GM21423 (cell line): ENCODE measurements around the gene TK1.
A peak's percentile ranks its signal among the peaks of the same experiment; 100 is the strongest.
"Not testable (repeated sequence)": the region's sequence is repeated elsewhere in the genome, so short reads cannot be mapped to it uniquely, and the experiment has no call there.

Source experiments
- ATAC-seq: cut with Tn5 transposase; IDR thresholded peaks from one replicate; pipeline ENCODE4 v1.9.1; 2021; ENCODE audit warnings: mild to moderate bottlenecking, moderate library complexity; ENCODE audit not compliant: unreplicated experiment

TK1 gene

DNA sequence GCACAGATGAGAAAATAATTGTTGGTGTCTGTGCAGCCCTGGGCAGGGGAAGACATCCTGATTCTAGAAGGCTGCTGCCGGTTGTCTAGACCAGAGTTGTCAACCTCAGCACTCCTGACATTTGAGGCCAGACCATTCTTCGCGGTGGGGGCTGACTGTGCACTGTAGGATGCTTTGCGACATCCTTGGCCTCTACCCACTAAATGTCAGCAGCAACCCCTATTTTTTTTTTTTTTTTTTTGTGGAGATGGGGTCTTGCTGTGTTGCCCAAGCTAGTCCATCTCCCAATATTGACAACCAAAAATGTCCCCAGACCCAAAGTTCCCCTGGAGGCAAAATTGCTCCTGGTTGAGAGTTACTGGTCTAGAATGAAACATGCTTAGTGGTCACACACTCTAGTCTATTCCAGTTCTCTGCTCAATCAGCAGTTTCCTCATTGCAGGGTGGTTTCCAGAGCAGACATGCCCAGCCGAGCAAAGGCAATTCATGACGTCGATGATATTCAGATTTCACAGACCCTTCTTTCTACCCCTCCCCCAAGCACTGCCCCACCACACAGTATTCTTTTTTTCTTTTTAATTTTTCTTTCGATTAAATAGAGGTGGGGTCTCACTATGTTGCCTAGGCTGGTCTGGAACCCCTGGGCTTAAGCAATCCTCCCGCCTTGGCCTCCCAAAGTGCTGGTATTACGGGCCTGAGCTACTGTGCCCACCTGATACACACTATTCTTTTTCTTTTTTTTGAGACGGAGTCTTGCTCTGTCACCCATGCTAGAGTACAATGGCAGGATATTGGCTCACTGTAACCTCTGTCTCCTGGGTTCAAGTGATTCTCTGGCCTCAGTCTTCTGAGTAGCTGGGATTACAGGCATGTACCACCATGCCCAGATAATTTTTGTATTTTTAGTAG lies 31.7 kb downstream of the TK1 start:
- ATAC-seq: peak; percentile 51

- ATAC-seq: no peak
These were observed 35.3 kb downstream of the TK1 start for GRCh38 chr17:78151514-78152008.

DNA sequence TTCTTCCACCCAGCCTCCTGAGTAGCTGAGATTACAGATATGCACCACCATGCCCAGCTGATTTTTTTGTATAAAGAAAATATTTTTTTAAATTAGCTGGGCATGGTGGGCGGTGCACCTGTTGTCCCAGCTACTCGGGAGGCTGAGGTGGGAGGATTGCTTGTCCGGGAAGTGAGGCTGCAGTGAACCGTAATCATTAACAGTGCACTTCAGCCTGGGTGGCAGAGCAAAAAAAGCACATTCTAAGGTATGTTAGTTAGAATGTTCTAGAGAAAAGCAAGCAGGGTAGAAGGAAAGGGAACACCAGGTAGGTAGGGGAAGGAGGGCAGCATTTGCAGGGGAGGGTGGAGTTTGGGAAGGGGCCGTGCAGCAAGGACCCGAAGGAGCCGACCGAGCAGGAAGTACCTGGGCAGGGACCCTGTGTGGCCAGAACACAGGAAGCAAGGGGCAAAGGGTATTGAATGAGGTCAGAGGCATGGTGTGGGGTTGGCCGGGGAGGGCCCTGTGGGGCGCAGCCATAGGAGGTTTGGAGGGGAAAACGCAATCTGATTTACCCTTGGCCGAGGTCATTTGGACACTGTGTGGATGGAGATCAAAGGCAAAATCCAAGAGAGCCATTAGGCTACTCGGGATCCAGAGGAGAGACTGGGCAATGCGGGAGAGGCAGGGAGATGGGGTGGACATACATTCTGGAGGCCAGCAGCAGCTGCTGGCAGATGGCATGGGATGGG lies 38.4 kb downstream of the TK1 start:
- ATAC-seq: no peak

DNA sequence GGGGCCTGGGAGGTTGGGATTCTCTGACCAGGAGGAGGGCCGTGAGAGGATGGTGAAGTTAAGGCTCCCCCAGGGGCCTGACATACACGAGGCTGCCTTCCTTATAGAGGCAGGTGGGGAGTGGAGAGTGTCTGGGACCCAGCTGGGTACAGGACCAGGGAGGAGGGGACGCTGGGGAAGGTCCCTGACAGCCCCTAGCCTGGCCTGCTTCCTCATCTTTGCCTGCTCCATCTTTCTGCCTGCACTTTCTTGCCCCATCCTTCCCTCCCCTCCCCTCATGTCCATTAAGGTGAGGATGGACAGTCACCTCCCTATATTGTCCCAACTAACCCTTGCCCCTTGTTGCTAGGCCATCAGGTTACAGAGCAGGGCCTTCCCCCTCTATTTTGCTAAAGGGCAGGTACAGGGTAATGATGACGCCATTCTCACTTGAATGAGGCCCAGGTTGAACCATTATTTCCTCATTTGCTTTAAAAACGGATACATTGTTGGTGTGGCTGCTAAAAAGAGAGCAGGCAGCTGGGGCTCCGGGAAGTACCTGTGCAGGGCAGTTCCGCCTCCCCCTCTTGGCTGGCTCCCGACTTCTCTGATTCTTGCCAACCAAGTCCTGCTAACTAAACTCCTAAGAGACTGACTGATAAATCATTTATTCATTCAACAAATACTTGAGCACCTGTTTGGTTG lies 39.4 kb downstream of the TK1 start:
- peak; percentile 45 for ATAC-seq

DNA sequence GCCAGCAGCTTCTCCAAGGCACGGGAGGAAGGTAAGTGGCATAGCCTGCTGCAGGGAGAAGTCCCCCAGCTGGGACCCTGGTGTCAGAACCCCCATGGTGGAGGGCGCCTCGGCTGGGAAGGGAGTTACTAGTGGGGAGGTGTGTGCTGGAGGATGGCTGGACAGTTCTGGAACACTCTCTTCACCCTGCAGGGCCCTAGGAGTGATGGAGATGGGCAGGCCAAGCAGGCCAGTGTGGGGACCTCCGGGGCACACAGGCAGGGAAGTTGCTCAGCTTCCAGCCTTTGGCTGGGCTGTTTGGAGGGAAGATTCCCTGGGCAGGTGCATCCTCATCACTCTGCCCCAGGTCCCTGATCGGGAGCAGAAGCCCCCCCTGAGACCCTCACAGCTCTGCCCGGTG lies 40.0 kb downstream of the TK1 start:
- no peak for ATAC-seq

DNA sequence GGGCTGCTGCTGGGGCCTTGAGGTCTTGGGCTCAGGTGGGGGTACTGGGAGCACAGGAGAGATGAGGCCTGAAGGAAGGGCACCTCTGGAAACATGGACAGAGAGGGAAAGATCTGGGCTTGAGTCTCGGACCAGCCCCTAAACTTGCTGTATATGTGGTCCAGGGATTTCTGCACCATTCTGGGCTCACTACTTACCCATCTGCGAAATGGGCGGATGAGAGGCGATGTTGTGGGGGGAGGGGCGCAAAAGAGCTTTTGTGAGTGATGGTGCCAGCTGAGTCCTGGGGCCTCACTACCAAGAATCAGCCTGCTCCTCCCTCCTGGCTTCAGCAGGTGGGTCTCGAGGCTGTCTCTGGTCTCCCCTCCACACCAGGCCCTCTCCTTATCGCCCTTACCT lies 40.4 kb downstream of the TK1 start:
- no peak for ATAC-seq

DNA sequence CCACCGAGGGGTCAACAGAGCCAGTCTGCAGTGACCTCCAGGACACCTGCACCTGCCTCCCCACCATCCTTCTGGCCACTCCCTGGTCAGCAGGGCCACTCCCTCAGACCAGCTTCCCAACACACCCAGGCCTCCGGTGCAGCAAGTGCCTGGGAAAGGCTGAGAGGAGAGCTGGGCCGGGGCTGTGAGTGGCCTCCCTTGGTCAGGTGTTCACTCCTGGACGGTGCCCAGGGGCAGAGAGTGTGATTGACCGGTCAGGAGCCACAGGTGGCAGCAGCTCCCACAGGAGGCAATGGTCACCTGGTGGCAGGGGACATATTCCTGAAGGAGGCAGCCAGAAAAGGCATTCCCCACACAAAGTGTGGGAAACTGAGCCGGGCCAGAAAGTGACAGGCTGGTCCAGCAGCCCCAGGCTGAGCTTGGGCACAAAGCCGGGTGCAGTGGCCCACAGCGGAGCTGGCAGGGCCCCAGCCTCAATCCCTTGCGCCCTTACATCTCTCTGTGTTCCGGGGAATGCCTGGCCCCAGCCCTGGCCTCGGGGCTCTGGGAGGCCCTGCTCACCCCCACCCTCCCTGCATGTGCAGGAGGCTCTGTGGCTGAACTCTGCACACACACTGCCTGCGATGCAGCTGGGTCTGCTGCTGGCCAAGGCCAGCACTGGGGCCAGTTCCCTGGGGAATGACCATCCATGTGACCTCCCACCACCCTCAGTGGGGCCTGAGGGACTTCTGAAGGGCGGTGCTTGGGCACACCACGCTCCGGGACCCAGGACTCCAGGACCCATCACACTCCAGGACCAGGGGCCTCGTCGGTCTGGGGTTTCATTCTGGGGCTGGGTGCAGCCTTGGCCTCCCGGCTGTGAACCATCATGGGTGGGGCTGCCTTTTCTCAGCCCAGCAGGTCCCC lies 41.9 kb downstream of the TK1 start:
- ATAC-seq: no peak

GRCh38 chr17:78144147-78144719 lies 42.6 kb downstream of the TK1 start:
- ATAC-seq: no peak

DNA sequence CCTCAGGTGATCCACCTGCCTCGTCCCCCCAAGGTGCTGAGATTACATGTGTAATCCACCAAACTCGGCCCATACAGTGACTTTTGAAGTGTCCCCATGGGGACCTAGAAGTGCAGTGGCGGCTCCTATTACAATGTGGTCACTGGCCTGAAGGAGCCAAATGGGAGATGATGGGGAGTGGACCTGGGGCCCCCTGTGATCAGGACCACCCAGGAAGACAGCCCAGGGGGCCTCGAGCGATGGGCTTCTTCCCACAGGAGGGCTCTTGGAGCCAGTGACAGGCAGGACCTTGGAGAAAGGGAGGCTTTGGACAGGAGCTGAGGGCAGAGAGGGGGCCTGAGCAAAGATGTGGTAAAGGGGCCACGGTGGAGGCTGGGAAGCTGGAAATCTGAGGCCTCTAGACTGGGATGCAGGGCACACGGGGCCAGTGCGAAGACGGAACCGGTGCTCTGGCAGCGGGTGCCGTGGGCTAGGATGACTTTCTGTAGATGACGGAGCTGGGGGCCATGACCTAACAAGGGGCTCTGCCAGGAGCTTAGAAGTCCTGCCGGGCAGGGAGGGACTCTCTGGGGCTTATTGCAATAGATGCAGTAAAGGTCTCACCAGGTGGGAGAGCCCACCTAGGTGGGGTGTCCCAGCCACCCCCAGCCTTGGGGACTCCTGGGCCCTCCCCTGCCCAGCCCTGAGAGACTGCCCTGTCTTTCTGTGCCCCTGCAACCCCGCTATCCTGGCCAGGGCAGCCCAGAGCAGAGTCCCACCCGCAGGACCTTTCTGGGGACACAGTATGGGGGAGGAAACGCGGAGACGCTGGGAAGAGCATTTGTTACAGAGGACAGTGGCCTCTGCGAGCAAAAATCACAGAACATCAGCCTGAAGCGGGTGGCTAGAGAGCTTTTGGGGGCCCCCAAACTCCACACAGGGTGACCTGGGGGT lies 43.4 kb downstream of the TK1 start:
- ATAC-seq: no peak

- no peak for ATAC-seq
These were observed 44.6 kb downstream of the TK1 start for GRCh38 chr17:78142119-78142861.

DNA sequence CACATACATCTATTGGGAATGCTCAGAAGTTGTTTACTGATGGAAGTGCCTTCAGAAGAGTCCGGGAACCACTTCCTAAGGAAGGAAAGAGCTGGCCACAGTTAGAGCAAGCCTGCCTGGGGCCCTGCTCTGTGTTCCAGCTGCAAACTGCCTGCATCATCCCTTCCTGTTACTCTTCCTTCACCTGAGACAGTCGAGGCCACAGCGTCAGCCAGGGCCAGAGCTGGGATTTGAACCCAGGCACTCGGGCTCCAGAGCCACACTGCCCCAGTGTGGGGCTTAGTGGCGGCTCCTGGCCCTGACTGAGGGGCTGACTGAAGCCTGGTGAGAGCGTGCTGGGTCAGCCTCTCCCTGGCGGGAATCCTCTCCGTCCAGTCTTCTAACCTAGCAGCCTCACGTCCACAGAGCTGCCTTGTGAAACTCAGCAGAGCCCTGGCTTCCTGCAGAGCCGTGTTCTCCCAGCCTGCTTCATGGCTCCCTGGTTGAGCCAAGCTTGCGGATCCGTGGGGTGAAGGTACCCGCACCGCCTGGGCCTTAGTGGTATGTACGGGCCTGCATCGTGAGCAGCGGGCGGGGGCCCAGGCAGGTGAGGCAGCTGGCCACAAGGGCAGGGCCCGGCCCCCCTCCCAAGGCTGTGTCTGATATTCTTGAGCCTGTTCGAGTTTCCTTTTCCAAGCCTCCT lies 45.3 kb downstream of the TK1 start:
- no peak for ATAC-seq

DNA sequence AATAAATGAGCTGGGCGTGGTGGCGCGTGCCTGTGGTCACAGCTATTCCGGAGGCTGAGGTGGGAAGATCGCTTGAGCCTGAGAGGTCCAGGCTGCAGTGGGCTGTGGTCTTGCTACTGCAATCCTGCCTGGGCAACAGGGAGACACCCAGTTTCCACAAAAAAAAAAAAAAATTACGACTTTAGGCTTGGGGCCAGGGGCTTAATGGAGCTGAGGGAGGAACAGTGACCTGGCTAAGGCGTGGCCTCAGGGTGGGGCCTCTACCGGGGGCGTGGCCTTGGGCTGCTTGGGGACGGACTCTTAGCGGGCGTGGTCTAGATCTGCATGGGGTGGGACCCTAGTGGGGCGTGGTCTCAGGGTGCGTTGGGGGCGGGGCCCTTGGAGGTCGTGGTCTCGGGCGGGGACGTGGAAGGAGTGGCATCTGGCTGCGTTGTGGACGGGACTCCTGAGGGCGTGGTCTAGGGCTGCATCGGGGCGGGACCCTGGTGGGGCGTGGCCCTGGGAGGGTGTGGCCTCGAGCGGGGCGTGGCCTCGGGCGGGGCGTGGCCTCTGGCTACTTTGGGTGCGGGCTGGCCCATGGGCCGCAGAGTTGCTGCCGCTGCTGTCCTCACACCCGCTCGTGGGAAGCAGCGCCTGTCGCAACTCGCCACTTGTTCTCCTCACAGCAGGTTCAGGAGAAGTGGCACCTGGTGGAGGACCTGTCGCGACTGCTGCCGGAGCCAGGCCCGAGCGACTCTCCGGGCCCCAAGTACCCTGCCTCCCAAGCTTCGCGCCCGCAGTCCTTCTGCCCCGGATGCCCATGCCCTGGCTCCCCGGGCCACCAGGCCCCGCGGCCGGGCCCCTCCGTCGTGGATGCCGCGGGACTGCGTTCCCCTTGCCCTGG lies 46.4 kb downstream of the TK1 start:
- peak; percentile 70 for ATAC-seq

GRCh38 chr17:78139861-78140168 lies 47.0 kb downstream of the TK1 start:
- not testable (repeated sequence) for ATAC-seq

GRCh38 chr17:78138204-78139060 lies 48.4 kb downstream of the TK1 start:
- no peak for ATAC-seq

- no peak for ATAC-seq
These were observed 49.3 kb downstream of the TK1 start for GRCh38 chr17:78137392-78138203.
